ENCODE measurements around the gene STARD10. TPM values are rescaled to one million over a fixed set of nuclear protein-coding genes. Genes with fewer than 3 reads are reported as not detected.
A peak's percentile ranks its signal among the peaks of the same experiment; 100 is the strongest.

Gene STARD10
- total and polyA plus RNA-seq, 9 of the 15 experiments (the other 6 are each of a cell fraction or from before 2014, with no cell fraction given): 0.15 to 52.9 (median 32.3) TPM

GRCh38 chr11:72752088-72752914, 41.5 kb downstream of the STARD10 start, which contains the start of gene ARAP1 (continued):
- TF ChIP-seq, protein P1, sequence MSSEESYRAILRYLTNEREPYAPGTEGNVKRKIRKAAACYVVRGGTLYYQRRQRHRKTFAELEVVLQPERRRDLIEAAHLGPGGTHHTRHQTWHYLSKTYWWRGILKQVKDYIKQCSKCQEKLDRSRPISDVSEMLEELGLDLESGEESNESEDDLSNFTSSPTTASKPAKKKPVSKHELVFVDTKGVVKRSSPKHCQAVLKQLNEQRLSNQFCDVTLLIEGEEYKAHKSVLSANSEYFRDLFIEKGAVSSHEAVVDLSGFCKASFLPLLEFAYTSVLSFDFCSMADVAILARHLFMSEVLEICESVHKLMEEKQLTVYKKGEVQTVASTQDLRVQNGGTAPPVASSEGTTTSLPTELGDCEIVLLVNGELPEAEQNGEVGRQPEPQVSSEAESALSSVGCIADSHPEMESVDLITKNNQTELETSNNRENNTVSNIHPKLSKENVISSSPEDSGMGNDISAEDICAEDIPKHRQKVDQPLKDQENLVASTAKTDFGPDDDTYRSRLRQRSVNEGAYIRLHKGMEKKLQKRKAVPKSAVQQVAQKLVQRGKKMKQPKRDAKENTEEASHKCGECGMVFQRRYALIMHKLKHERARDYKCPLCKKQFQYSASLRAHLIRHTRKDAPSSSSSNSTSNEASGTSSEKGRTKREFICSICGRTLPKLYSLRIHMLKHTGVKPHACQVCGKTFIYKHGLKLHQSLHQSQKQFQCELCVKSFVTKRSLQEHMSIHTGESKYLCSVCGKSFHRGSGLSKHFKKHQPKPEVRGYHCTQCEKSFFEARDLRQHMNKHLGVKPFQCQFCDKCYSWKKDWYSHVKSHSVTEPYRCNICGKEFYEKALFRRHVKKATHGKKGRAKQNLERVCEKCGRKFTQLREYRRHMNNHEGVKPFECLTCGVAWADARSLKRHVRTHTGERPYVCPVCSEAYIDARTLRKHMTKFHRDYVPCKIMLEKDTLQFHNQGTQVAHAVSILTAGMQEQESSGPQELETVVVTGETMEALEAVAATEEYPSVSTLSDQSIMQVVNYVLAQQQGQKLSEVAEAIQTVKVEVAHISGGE (CRISPR knock-in tag; IDR thresholded peaks at IDR 0.05): 0 out of 6 replicates have a peak, but pooled peaks of 1 of the 3 experiments have one; percentile 43
- TF ChIP-seq GTF2A2 (tag; IDR thresholded peaks at IDR 0.05) (no peak), RBM25 (IDR thresholded peaks at IDR 0.05; ENCODE audit: low read depth, low read length, severe bottlenecking) (peak; percentile 87), EZH2 (IDR thresholded peaks at IDR 0.05; ENCODE audit: borderline replicate concordance, low read depth, low read length) (no peak), CHAMP1 (IDR thresholded peaks at IDR 0.05) (no peak), RBM39 (optimal IDR thresholded peaks at IDR 0.05; ENCODE audit: low read depth, low read length) (no peak), CREB1 (IDR thresholded peaks at IDR 0.05) (no peak), CREB1 (CRISPR knock-in tag; IDR thresholded peaks at IDR 0.05) (0 out of 2 replicates have a peak, but pooled peaks have one; percentile 10), NR2F6 (CRISPR knock-in tag; IDR thresholded peaks at IDR 0.05) (no peak), DMBX1 (CRISPR knock-in tag; IDR thresholded peaks at IDR 0.05; ENCODE audit: borderline replicate concordance) (no peak), ZNF561 (CRISPR knock-in tag; conservative IDR thresholded peaks at IDR 0.05) (no peak), ZKSCAN1 (IDR thresholded peaks at IDR 0.05; ENCODE audit: low read depth, low read length) (no peak), TSC22D4 (tag; IDR thresholded peaks at IDR 0.05) (no peak), EWSR1 (IDR thresholded peaks at IDR 0.05; ENCODE audit: borderline replicate concordance, low read depth, partially characterized antibody) (no peak), KLF16 (IDR thresholded peaks at IDR 0.05) (no peak), MYC (IDR thresholded peaks at IDR 0.05; ENCODE audit: low read depth, low read length) (no peak; the same call in 1 of the 2 replicates), MYC (CRISPR knock-in tag; IDR thresholded peaks at IDR 0.05; ENCODE audit: borderline replicate concordance, low read depth) (peak; percentile 72; the same call in 1 of the 2 replicates)
- TF ChIP-seq, protein P2, sequence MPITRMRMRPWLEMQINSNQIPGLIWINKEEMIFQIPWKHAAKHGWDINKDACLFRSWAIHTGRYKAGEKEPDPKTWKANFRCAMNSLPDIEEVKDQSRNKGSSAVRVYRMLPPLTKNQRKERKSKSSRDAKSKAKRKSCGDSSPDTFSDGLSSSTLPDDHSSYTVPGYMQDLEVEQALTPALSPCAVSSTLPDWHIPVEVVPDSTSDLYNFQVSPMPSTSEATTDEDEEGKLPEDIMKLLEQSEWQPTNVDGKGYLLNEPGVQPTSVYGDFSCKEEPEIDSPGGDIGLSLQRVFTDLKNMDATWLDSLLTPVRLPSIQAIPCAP (CRISPR knock-in tag; IDR thresholded peaks at IDR 0.05; ENCODE audit: borderline replicate concordance): no peak
- TF ChIP-seq, protein P3, sequence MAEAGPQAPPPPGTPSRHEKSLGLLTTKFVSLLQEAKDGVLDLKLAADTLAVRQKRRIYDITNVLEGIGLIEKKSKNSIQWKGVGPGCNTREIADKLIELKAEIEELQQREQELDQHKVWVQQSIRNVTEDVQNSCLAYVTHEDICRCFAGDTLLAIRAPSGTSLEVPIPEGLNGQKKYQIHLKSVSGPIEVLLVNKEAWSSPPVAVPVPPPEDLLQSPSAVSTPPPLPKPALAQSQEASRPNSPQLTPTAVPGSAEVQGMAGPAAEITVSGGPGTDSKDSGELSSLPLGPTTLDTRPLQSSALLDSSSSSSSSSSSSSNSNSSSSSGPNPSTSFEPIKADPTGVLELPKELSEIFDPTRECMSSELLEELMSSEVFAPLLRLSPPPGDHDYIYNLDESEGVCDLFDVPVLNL (CRISPR knock-in tag; IDR thresholded peaks at IDR 0.05; ENCODE audit: low read depth): no peak

Data from K562 (cell line).